HCT116 (cell line): ENCODE data around the gene ANKRD55. TPM values are rescaled to one million over a fixed set of nuclear protein-coding genes. Genes with fewer than 3 reads are reported as not detected.

Experiments
- ATAC-seq: fragments of 200-7000 bp; cut with Tn5 transposase; 2 replicates; pipeline ENCODE4 v1.9.1; 2020; ENCODE audit warnings: mild to moderate bottlenecking, moderate library complexity
- BruUV-seq: library from RNA; stranded (reverse); fragments of 400-500 nt; replicated peaks from 2 replicates; lab custom pipeline; 2021; lab: Mats Ljungman, UMichigan
- CTCF ChIA-PET: fragments of 300-600 bp; sonication (Branson Sonifier 250); formaldehyde crosslinking; loops from one replicate; lab custom pipeline; 2021; ENCODE audit warnings: antibody characterized with exemption; lab: Charles Lee
- POLR2A ChIA-PET: fragments of 300-600, 350-600 bp; sonication (Branson Sonifier 250); formaldehyde crosslinking; loops from one replicate; lab custom pipeline; 2021; ENCODE audit warnings: antibody characterized with exemption; lab: Charles Lee
- RAD21 ChIA-PET, 2 experiments: fragments of 300-600 bp; sonication (Branson Sonifier 250); formaldehyde crosslinking; loops; one replicate each; lab custom pipeline; 2023; ENCODE audit warnings: low total read pairs in 2 of 2; ENCODE audit not compliant: uncharacterized antibody in 2 of 2, unreplicated experiment in 2 of 2, low non-redundant PET in 1 of 2; lab: Charles Lee
- DNase-seq: peaks from one replicate; pipeline ENCODE4 v3.0.0-alpha.2; 2010; ENCODE audit warnings: low read depth, low spot score
- H2AFZ ChIP-seq: fragments of 200-600 bp; shearing (Covaris generic), sonication (generic); 2 replicates; pipeline ENCODE4 v1.6.1; 2017; ENCODE audit warnings: low read depth, mixed run types, mixed read lengths, antibody characterized with exemption, low read length; ENCODE audit not compliant: poor library complexity, severe bottlenecking
- H3K27ac ChIP-seq: 2 replicates; pipeline ENCODE4 v1.5.1; 2012; ENCODE audit warnings: low read depth, low read length
- H3K27me3 ChIP-seq: fragments of 200-600 bp; sonication (generic); 2 replicates; pipeline ENCODE4 v1.6.1; 2016; ENCODE audit warnings: mixed run types, low read length, mixed read lengths; ENCODE audit not compliant: insufficient read depth
- H3K36me3 ChIP-seq, 2 experiments: fragments of 200-500 bp in 1 of 2; fragments of 200-600 bp in 1 of 2; sonication (Bioruptor generic) in 1 of 2; sonication (generic) in 1 of 2; 2 replicates each; pipeline versions ENCODE4 v1.5.1 to v1.6.1; 2014 to 2016; ENCODE audit warnings: low read length in 2 of 2, inconsistent platforms in 1 of 2, mixed read lengths in 1 of 2, mixed run types in 1 of 2; ENCODE audit not compliant: insufficient read depth in 2 of 2, control insufficient read depth in 1 of 2
- H3K4me1 ChIP-seq, 2 experiments: fragments of 200-600 bp in 1 of 2; sonication (generic) in 1 of 2; 2 replicates each; pipeline versions ENCODE4 v1.5.1 to v1.6.1; 2012 to 2017; ENCODE audit warnings: low read length in 2 of 2, inconsistent platforms in 1 of 2, mild to moderate bottlenecking in 1 of 2, mixed read lengths in 1 of 2, mixed run types in 1 of 2, moderate library complexity in 1 of 2; ENCODE audit not compliant: insufficient read depth in 2 of 2, control insufficient read depth in 1 of 2
- H3K4me2 ChIP-seq: fragments of 200-600 bp; sonication (generic); 2 replicates; pipeline ENCODE4 v1.6.1; 2017; ENCODE audit warnings: mixed run types, low read length, mixed read lengths
- H3K4me3 ChIP-seq, 2 experiments: fragments of 200-600 bp in 1 of 2; sonication (generic) in 1 of 2; replicated peaks in 1 of 2; 2 replicates each; pipeline ENCODE4 v1.5.1; 2011 to 2016; ENCODE audit warnings: low read length in 2 of 2, control low read depth in 1 of 2, low read depth in 1 of 2, mild to moderate bottlenecking in 1 of 2, mixed read lengths in 1 of 2, mixed run types in 1 of 2
- H3K79me2 ChIP-seq: fragments of 200-600 bp; sonication (generic); 2 replicates; pipeline ENCODE4 v1.6.1; 2017; ENCODE audit warnings: mild to moderate bottlenecking, mixed run types, low read length, moderate library complexity, mixed read lengths; ENCODE audit not compliant: insufficient read depth
- H3K9ac ChIP-seq: fragments of 200-600 bp; sonication (generic); 2 replicates; pipeline ENCODE4 v1.6.1; 2016; ENCODE audit warnings: low read length, mixed read lengths
- H3K9me2 ChIP-seq: fragments of 200-600 bp; sonication (generic), shearing (Covaris generic); 2 replicates; pipeline ENCODE4 v1.6.1; 2017; ENCODE audit warnings: mixed run types, mild to moderate bottlenecking, moderate library complexity; ENCODE audit not compliant: insufficient read depth
- H3K9me3 ChIP-seq, 2 experiments: fragments of 200-500 bp in 1 of 2; fragments of 200-600 bp in 1 of 2; sonication (Bioruptor generic) in 1 of 2; sonication (generic) in 1 of 2; 2 replicates each; pipeline ENCODE4 v1.6.1; 2014 to 2017; ENCODE audit warnings: low read length in 2 of 2, mixed read lengths in 2 of 2, inconsistent platforms in 1 of 2, low read depth in 1 of 2, mild to moderate bottlenecking in 1 of 2, mixed run types in 1 of 2, moderate library complexity in 1 of 2; ENCODE audit not compliant: control insufficient read depth in 1 of 2, insufficient read depth in 1 of 2
- H4K20me1 ChIP-seq: fragments of 200-600 bp; sonication (generic), shearing (Covaris generic); 2 replicates; pipeline ENCODE4 v1.6.1; 2017; ENCODE audit warnings: mixed run types, mild to moderate bottlenecking, moderate library complexity; ENCODE audit not compliant: insufficient read depth
- CBX3 ChIP-seq: IDR thresholded peaks from 2 replicates; pipeline ENCODE4 v1.6.1; 2012; ENCODE audit warnings: low read depth
- ELF1 ChIP-seq: IDR thresholded peaks from 2 replicates; pipeline ENCODE4 v1.6.1; 2012; ENCODE audit warnings: low read depth, borderline replicate concordance
- EZH2 ChIP-seq: fragments of 200-600 bp; sonication (generic); IDR thresholded peaks from 2 replicates; pipeline ENCODE4 v1.6.1; 2017; ENCODE audit warnings: antibody characterized with exemption, mixed run types
- FOSL1 ChIP-seq: IDR thresholded peaks from 2 replicates; pipeline ENCODE4 v1.6.1; 2012; ENCODE audit warnings: low read depth
- JUND ChIP-seq: IDR thresholded peaks from 2 replicates; pipeline ENCODE4 v1.6.1; 2012
- POLR2A ChIP-seq: IDR thresholded peaks from 2 replicates; pipeline ENCODE4 v1.7.0; 2011; ENCODE audit warnings: borderline replicate concordance; ENCODE audit not compliant: insufficient read depth, insufficient read length; ENCODE audit errors: extremely low read depth
- SIN3A ChIP-seq: IDR thresholded peaks from 2 replicates; pipeline ENCODE4 v1.6.1; 2012; ENCODE audit warnings: low read depth
- SP1 ChIP-seq: IDR thresholded peaks from 2 replicates; pipeline ENCODE4 v1.6.1; 2012; ENCODE audit warnings: low read depth
- ZFX ChIP-seq: fragments of 450-650 bp; IDR thresholded peaks from 2 replicates; pipeline ENCODE4 v1.6.1; 2017
- intact Hi-C: fragments of 100-400 bp; cut with micrococcal nuclease; formaldehyde crosslinking; loops from 2 replicates; pipeline ENCODE4 v1.10.0; 2022
- total RNA-seq: library from RNA; stranded (reverse); gene quantifications from one replicate; pipeline ENCODE4 v1.2.1, GENCODE V29; 2021; ENCODE audit not compliant: unreplicated experiment
- TF ChIP-seq, protein P1 (sequence below): IDR thresholded peaks from 2 replicates; pipeline ENCODE4 v1.6.1; 2012
- TF ChIP-seq, protein P2 (sequence below): IDR thresholded peaks from 2 replicates; pipeline ENCODE4 v1.6.1; 2012
- TF ChIP-seq, protein P3 (sequence below), 3 experiments: fragments of 200-600 bp in 1 of 3; sonication (generic) in 1 of 3; IDR thresholded peaks in 2 of 3; conservative IDR thresholded peaks in 1 of 3; 2 replicates each; pipeline ENCODE4 v1.5.1; 2012 to 2017; ENCODE audit warnings: low read depth in 2 of 3, low read length in 2 of 3, antibody characterized with exemption in 1 of 3, borderline replicate concordance in 1 of 3, control low read depth in 1 of 3, mild to moderate bottlenecking in 1 of 3, mixed read lengths in 1 of 3, mixed run types in 1 of 3, moderate library complexity in 1 of 3; ENCODE audit not compliant: insufficient read depth in 1 of 3

The ANKRD55 gene
- total RNA-seq, 1 experiment from 2014 or later, result not detected

DNA sequence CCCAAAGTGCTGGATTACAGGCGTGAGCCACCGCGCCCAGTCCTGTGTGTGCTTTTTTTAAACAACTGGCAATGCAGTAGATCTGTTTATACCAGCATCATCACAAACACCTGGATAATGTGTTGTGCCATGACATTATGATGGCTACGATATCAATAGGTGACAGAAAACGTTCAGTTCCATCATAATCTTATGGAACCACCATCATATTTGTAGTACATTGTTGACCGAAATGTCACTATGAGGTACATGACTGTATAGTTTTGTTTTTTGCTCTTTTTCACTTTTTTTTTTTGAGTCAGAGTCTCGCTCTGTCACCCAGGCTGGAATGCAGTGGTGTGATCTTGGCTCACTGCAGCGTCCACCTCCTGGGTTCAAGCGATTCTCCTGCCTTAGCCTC lies 24.4 kb downstream of the ANKRD55 start:
- H2AFZ ChIP-seq, result no peak overlapping the region
- H3K9me2 ChIP-seq, result no peaks in the 10 kb centered on the region
- no peak for DNase-seq
- H3K27me3 ChIP-seq, result no peaks in the 10 kb centered on the region
- H3K4me1 ChIP-seq, result peaks cover 13 to 21% of the 10 kb centered on the region in 2 experiments
- no peak overlapping the region for H3K4me2 ChIP-seq
- H3K79me2 ChIP-seq, result no peaks in the 10 kb centered on the region
- intact Hi-C loops, result no loop called here
- no peaks in the 10 kb centered on the region for H3K36me3 ChIP-seq
- H3K9me3 ChIP-seq, result no peaks in the 10 kb centered on the region
- ChIA-PET CTCF (interaction anchor here (1.4 kb wide), 1 partner anchor 1021 kb away, joined by 4 read pairs; no protein-coding TSS in a partner anchor), RAD21 (interaction anchor here in 1 of 2 experiments (0.7 kb wide), 1 partner anchor 265 kb away, joined by 3 read pairs; no protein-coding TSS in a partner anchor), POLR2A (no interaction called here)
- TF ChIP-seq EZH2, result no peak
- TF ChIP-seq POLR2A, result no peak
- TF ChIP-seq, protein P1, sequence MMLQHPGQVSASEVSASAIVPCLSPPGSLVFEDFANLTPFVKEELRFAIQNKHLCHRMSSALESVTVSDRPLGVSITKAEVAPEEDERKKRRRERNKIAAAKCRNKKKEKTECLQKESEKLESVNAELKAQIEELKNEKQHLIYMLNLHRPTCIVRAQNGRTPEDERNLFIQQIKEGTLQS, result no peak
- no peak for TF ChIP-seq JUND
- TF ChIP-seq SP1, result no peak
- TF ChIP-seq, protein P2, sequence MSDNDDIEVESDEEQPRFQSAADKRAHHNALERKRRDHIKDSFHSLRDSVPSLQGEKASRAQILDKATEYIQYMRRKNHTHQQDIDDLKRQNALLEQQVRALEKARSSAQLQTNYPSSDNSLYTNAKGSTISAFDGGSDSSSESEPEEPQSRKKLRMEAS, result no peak
- no peak for TF ChIP-seq ZFX
- no peak for TF ChIP-seq SIN3A
- TF ChIP-seq, protein P3, sequence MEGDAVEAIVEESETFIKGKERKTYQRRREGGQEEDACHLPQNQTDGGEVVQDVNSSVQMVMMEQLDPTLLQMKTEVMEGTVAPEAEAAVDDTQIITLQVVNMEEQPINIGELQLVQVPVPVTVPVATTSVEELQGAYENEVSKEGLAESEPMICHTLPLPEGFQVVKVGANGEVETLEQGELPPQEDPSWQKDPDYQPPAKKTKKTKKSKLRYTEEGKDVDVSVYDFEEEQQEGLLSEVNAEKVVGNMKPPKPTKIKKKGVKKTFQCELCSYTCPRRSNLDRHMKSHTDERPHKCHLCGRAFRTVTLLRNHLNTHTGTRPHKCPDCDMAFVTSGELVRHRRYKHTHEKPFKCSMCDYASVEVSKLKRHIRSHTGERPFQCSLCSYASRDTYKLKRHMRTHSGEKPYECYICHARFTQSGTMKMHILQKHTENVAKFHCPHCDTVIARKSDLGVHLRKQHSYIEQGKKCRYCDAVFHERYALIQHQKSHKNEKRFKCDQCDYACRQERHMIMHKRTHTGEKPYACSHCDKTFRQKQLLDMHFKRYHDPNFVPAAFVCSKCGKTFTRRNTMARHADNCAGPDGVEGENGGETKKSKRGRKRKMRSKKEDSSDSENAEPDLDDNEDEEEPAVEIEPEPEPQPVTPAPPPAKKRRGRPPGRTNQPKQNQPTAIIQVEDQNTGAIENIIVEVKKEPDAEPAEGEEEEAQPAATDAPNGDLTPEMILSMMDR (IDR thresholded peaks at IDR 0.05 in 2 of 3, conservative IDR thresholded peaks at IDR 0.05 in 1 of 3; ENCODE audit: borderline replicate concordance in 1 of 3, insufficient read depth in 1 of 3, low read depth in 2 of 3, low read length in 2 of 3), result no peak
- no peak for TF ChIP-seq CBX3
- no peak for TF ChIP-seq FOSL1
- no peak for TF ChIP-seq ELF1
- ATAC-seq, result no peak
- H4K20me1 ChIP-seq, result no peaks in the 10 kb centered on the region
- H3K9ac ChIP-seq, result no peak overlapping the region
- BruUV-seq, result no TSS peak
- no peak overlapping the region for H3K27ac ChIP-seq
- no peak overlapping the region for H3K4me3 ChIP-seq
